GM12878 (cell line): ENCODE data around the gene RPL10A. TPM values are rescaled to one million over a fixed set of nuclear protein-coding genes. Genes with fewer than 3 reads are reported as not detected.

ENCODE experiments used
- ATAC-seq: fragments of 200-7000 bp; cut with Tn5 transposase; 3 replicates; pipeline ENCODE4 v1.9.1; 2020; ENCODE audit warnings: mild to moderate bottlenecking, moderate library complexity
- BruUV-seq: library from RNA; stranded (reverse); fragments of 400-500 nt; replicated peaks from 2 replicates; lab custom pipeline; 2021; lab: Mats Ljungman, UMichigan
- CTCF ChIA-PET: fragments of 300-600 bp; sonication (Branson Sonifier 250); formaldehyde crosslinking; extraction: SDS; loops from one replicate; lab custom pipeline; 2021; ENCODE audit warnings: inconsistent platforms; lab: Yijun Ruan, JAX
- POLR2A ChIA-PET: fragments of 350-600 bp; formaldehyde crosslinking; extraction: SDS; loops from one replicate; lab custom pipeline; 2021; ENCODE audit warnings: inconsistent platforms; lab: Charles Lee
- RAD21 ChIA-PET: fragments of 300-600 bp; sonication (Branson Sonifier 250); formaldehyde crosslinking; loops from one replicate; lab custom pipeline; 2023; ENCODE audit warnings: antibody characterized with exemption; ENCODE audit not compliant: unreplicated experiment; lab: Charles Lee
- SMC1A ChIA-PET: fragments of 300-600 bp; sonication (Branson Sonifier 250); formaldehyde crosslinking; loops from one replicate; lab custom pipeline; 2023; ENCODE audit not compliant: unreplicated experiment, uncharacterized antibody; lab: Charles Lee
- DNase-seq: peaks from one replicate; pipeline ENCODE4 v3.0.0-alpha.2; 2011; ENCODE audit warnings: low read depth, low spot score
- FAIRE-seq: peaks from 3 replicates; lab custom pipeline; 2011; peaks lifted over from hg19 to GRCh38; lab: Jason Lieb, UNC
- H2AFZ ChIP-seq: 2 replicates; pipeline ENCODE4 v1.6.0; 2011; ENCODE audit warnings: low read depth, low read length, control low read depth; ENCODE audit not compliant: control insufficient read depth
- H3K27ac ChIP-seq: 2 replicates; pipeline ENCODE4 v1.5.1; 2011; ENCODE audit warnings: control low read depth; ENCODE audit not compliant: control insufficient read depth, insufficient read depth
- H3K27me3 ChIP-seq, 2 experiments: replicated peaks in 1 of 2; 2 replicates each; pipeline versions ENCODE4 v1.6.0 to v1.6.1; 2011; ENCODE audit warnings: low read length in 1 of 2; ENCODE audit not compliant: control insufficient read depth in 2 of 2, insufficient read depth in 2 of 2
- H3K36me3 ChIP-seq, 2 experiments: 2 replicates each; pipeline ENCODE4 v1.5.1; 2011; ENCODE audit warnings: low read length in 1 of 2; ENCODE audit not compliant: control insufficient read depth in 2 of 2, insufficient read depth in 2 of 2
- H3K4me1 ChIP-seq: 2 replicates; pipeline ENCODE4 v1.6.1; 2011; ENCODE audit warnings: mild to moderate bottlenecking, low read length, moderate library complexity, mixed read lengths; ENCODE audit not compliant: control insufficient read depth, insufficient read depth
- H3K4me2 ChIP-seq: 2 replicates; pipeline ENCODE4 v1.6.0; 2011; ENCODE audit warnings: control low read depth; ENCODE audit not compliant: control insufficient read depth, insufficient read depth
- H3K4me3 ChIP-seq: fragments of 200-600 bp; sonication (generic); 2 replicates; pipeline ENCODE4 v1.5.1; 2016
- H3K79me2 ChIP-seq: 2 replicates; pipeline ENCODE4 v1.6.0; 2011; ENCODE audit warnings: low read length; ENCODE audit not compliant: control insufficient read depth, insufficient read depth
- H3K9ac ChIP-seq: 2 replicates; pipeline ENCODE4 v1.8.0; 2011; ENCODE audit warnings: low read length, control low read depth, mixed read lengths; ENCODE audit not compliant: control insufficient read depth, insufficient read depth
- H3K9me3 ChIP-seq: replicated peaks from 3 replicates; pipeline ENCODE4 v1.5.1; 2011; ENCODE audit warnings: mild to moderate bottlenecking, low read length; ENCODE audit not compliant: control insufficient read depth, insufficient read depth
- H4K20me1 ChIP-seq: 2 replicates; pipeline ENCODE4 v1.6.0; 2011; ENCODE audit not compliant: control insufficient read depth, insufficient read depth
- BCL11A ChIP-seq: IDR thresholded peaks from 2 replicates; pipeline ENCODE4 v1.6.1; 2011; ENCODE audit warnings: low read depth, low read length
- E2F4 ChIP-seq: IDR thresholded peaks from 2 replicates; pipeline ENCODE4 v1.6.1; 2012; ENCODE audit warnings: low read depth, low read length, improper control_type of control experiment
- IKZF2 ChIP-seq, 2 experiments: fragments of 450-650 bp; IDR thresholded peaks; 2 replicates each; pipeline ENCODE4 v1.6.1; 2017; ENCODE audit warnings: mild to moderate bottlenecking in 2 of 2, moderate library complexity in 2 of 2
- MEF2A ChIP-seq: IDR thresholded peaks from 2 replicates; pipeline ENCODE4 v1.6.1; 2011; ENCODE audit warnings: low read depth, mild to moderate bottlenecking, low read length, moderate library complexity; ENCODE audit not compliant: insufficient read depth
- MTA3 ChIP-seq: IDR thresholded peaks from 2 replicates; pipeline ENCODE4 v1.6.1; 2012; ENCODE audit warnings: low read length, inconsistent platforms, borderline replicate concordance
- PML ChIP-seq: IDR thresholded peaks from 2 replicates; pipeline ENCODE4 v1.6.1; 2012; ENCODE audit warnings: low read length, inconsistent platforms
- RELB ChIP-seq: fragments of 450-650 bp; IDR thresholded peaks from 2 replicates; pipeline ENCODE4 v1.6.1; 2017; ENCODE audit warnings: low read depth, mild to moderate bottlenecking, moderate library complexity
- TAF1 ChIP-seq: IDR thresholded peaks from 2 replicates; pipeline ENCODE4 v1.6.1; 2011; ENCODE audit warnings: mild to moderate bottlenecking, low read depth, low read length, borderline replicate concordance
- TCF7 ChIP-seq: IDR thresholded peaks from 2 replicates; pipeline ENCODE4 v1.6.1; 2014; ENCODE audit warnings: antibody characterized with exemption, borderline replicate concordance
- WRNIP1 ChIP-seq: IDR thresholded peaks from 2 replicates; pipeline ENCODE4 v1.6.1; 2011; ENCODE audit warnings: low read depth, low read length, improper control_type of control experiment, borderline replicate concordance
- ZNF384 ChIP-seq: IDR thresholded peaks from 2 replicates; pipeline ENCODE4 v1.6.1; 2012; ENCODE audit warnings: low read depth, mild to moderate bottlenecking, low read length, improper control_type of control experiment, borderline replicate concordance
- WGBS: methylation state at CpG from one replicate; pipeline ENCODE4 v1.1.6; 2016; ENCODE audit warnings: low lambda C conversion rate; ENCODE audit not compliant: insufficient replicate concordance, insufficient coverage; ENCODE audit errors: missing lambda C conversion rate; 5-methylcytosine and 5-hydroxymethylcytosine counted together
- in situ Hi-C: fragments of 300-500 bp; cut with MboI; formaldehyde crosslinking; loops from 9 replicates; pipeline ENCODE4 v1.14.3; 2018; ENCODE audit warnings: mixed read lengths
- intact Hi-C: fragments of 100-400 bp; cut with micrococcal nuclease; formaldehyde crosslinking; loops from one replicate; pipeline ENCODE4 v1.14.2; 2022; ENCODE audit not compliant: unreplicated experiment
- polyA plus RNA-seq, 11 experiments: library from polyadenylated mRNA; depleted of rRNA in 4 of 11; unstranded in 6 of 11; stranded (reverse) in 5 of 11; fragments of >200 nt; fragmentation: Nextera tagmentation in 4 of 11; fragmentation: Illumina TruSeq in 1 of 11; extraction: Ambion mirVana in 4 of 11; extraction: Trizol in 1 of 11; gene quantifications; 1 replicate in 1 of 11; 2 replicates in 10 of 11; pipeline versions ENCODE4 v1.2.1 to v1.2.3, GENCODE V29; 2011 to 2016; ENCODE audit warnings: inconsistent platforms in 2 of 11, missing spikeins in 2 of 11, low read depth in 1 of 11
- total RNA-seq, 4 experiments: library from RNA; depleted of rRNA in 3 of 4; stranded (reverse); fragments of >200 nt in 3 of 4; fragmentation: Illumina TruSeq in 1 of 4; extraction: Trizol in 1 of 4; gene quantifications; 2 replicates each; pipeline versions ENCODE4 v1.2.1 to v1.2.3, GENCODE V29; 2013 to 2021

Gene RPL10A
- total and polyA plus RNA-seq, 10 of the 15 experiments (the other 5 are each of a cell fraction or from before 2014, with no cell fraction given), result 833 to 4,029 (median 2,795) TPM

GRCh38 chr6:35475573-35475972 lies 7.4 kb downstream of the RPL10A start:
- intact Hi-C loops, result no loop called here
- Histone ChIP-seq H3K4me1 (no peaks in the 10 kb centered on the region), H3K4me3 (no peak overlapping the region), H2AFZ (no peak overlapping the region), H3K36me3 (peaks cover 10% of the 10 kb centered on the region in 2 experiments; a peak in 3 of 4 replicates), H3K79me2 (peaks cover 10% of the 10 kb centered on the region), H3K27me3 (no peaks in the 10 kb centered on the region; a peak in 1 of 4 replicates), H3K27ac (no peak overlapping the region), H4K20me1 (no peaks in the 10 kb centered on the region), H3K9ac (no peak overlapping the region), H3K4me2 (no peak overlapping the region), H3K9me3 (no peaks in the 10 kb centered on the region)
- CTCF ChIA-PET, result interaction anchor here (0.5 kb wide), 1 partner anchor 1160 kb away, joined by 3 read pairs; no protein-coding TSS in a partner anchor
- POLR2A ChIA-PET, result interaction anchor here (0.6 kb wide), 1 partner anchor 207 kb away, joined by 6 read pairs; no protein-coding TSS in a partner anchor
- TF ChIP-seq RELB (no peak), TCF7 (no peak), E2F4 (no peak), MTA3 (no peak), ZNF384 (no peak), IKZF2 (IDR thresholded peaks at IDR 0.05) (no peak), BCL11A (no peak), WRNIP1 (no peak), MEF2A (no peak), TAF1 (no peak), PML (no peak)
- FAIRE-seq, result no peak
- BruUV-seq, result no TSS peak
- RAD21 ChIA-PET, result no interaction called here
- SMC1A ChIA-PET, result no interaction called here
- WGBS, result 77% methylated on average over 4 of the region's 4 CpGs
- no peak for ATAC-seq
- in situ Hi-C loops, result no loop called here
- DNase-seq, result no peak
